GM18867 (cell line): ENCODE results near the gene CACNA2D3.

Experiments
- ATAC-seq: cut with Tn5 transposase; IDR thresholded peaks from one replicate; pipeline ENCODE4 v1.9.1; 2021; ENCODE audit warnings: mild to moderate bottlenecking, moderate library complexity; ENCODE audit not compliant: unreplicated experiment

CACNA2D3 gene

GRCh38 chr3:54518011-54518675, 395.8 kb downstream of the CACNA2D3 start:
- ATAC-seq, result no peak

- ATAC-seq, result no peak
These were observed 397.1 kb downstream of the CACNA2D3 start for GRCh38 chr3:54519493-54519892.

GRCh38 chr3:54520060-54520459, 397.7 kb downstream of the CACNA2D3 start:
- ATAC-seq, result no peak

- no peak for ATAC-seq
These were observed 405.2 kb downstream of the CACNA2D3 start for GRCh38 chr3:54527521-54527920.

- ATAC-seq, result no peak
These were observed 405.6 kb downstream of the CACNA2D3 start for GRCh38 chr3:54527953-54528352.

- ATAC-seq, result no peak
These were observed 406.3 kb downstream of the CACNA2D3 start for GRCh38 chr3:54528668-54529067.

- ATAC-seq, result no peak
These were observed 407.7 kb downstream of the CACNA2D3 start for GRCh38 chr3:54530091-54530490.

GRCh38 chr3:54530944-54531343, 408.6 kb downstream of the CACNA2D3 start:
- no peak for ATAC-seq

GRCh38 chr3:54531741-54532140, 409.4 kb downstream of the CACNA2D3 start:
- no peak for ATAC-seq

- no peak for ATAC-seq
These were observed 411.5 kb downstream of the CACNA2D3 start for GRCh38 chr3:54533856-54534255.

GRCh38 chr3:54535619-54536018, 413.3 kb downstream of the CACNA2D3 start:
- ATAC-seq, result no peak

- no peak for ATAC-seq
These were observed 414.1 kb downstream of the CACNA2D3 start for GRCh38 chr3:54536450-54536849.

GRCh38 chr3:54537506-54537905, 415.2 kb downstream of the CACNA2D3 start:
- ATAC-seq, result no peak

GRCh38 chr3:54538346-54538745, 416.0 kb downstream of the CACNA2D3 start:
- ATAC-seq, result no peak

GRCh38 chr3:54541369-54541768, 419.0 kb downstream of the CACNA2D3 start:
- ATAC-seq, result no peak

- ATAC-seq, result no peak
These were observed 421.1 kb downstream of the CACNA2D3 start for GRCh38 chr3:54543446-54543845.

- ATAC-seq, result no peak
These were observed 424.7 kb downstream of the CACNA2D3 start for GRCh38 chr3:54547051-54547450.

GRCh38 chr3:54547846-54548245, 425.5 kb downstream of the CACNA2D3 start:
- ATAC-seq, result no peak

GRCh38 chr3:54549607-54550220, 427.4 kb downstream of the CACNA2D3 start:
- no peak for ATAC-seq

GRCh38 chr3:54550221-54550977, 428.0 kb downstream of the CACNA2D3 start:
- no peak for ATAC-seq

- no peak for ATAC-seq
These were observed 434.3 kb downstream of the CACNA2D3 start for GRCh38 chr3:54556630-54557029.
